Uterus (tissue), 4 donors: ENCODE results near the gene NOP14. TPM values are rescaled to one million over a fixed set of nuclear protein-coding genes. Genes with fewer than 3 reads are reported as not detected.
A peak's percentile ranks its signal among the peaks of the same experiment; 100 is the strongest.

Experiments used
- DNase-seq, 2 donors: peaks; one replicate each; pipeline ENCODE4 v3.0.0-alpha.2; 2019 to 2020
- H3K27ac ChIP-seq, 2 donors: fragments of 200-600 bp; sonication (generic); 1 replicate in 1 of 2; 2 replicates in 1 of 2; pipeline ENCODE4 v1.5.1; 2016 to 2018
- H3K27me3 ChIP-seq, 2 donors: fragments of 200-600 bp; sonication (generic); one replicate each; pipeline ENCODE4 v1.5.1; 2018 to 2019; ENCODE audit warnings: control low read depth in 1 of 2
- H3K36me3 ChIP-seq, 2 donors: fragments of 200-600 bp; sonication (generic); one replicate each; pipeline ENCODE4 v1.5.1; 2019; ENCODE audit warnings: control low read depth in 1 of 2
- H3K4me1 ChIP-seq, 2 donors: fragments of 200-600 bp; sonication (generic); one replicate each; pipeline ENCODE4 v1.5.1; 2018 to 2019; ENCODE audit warnings: control low read depth in 1 of 2
- H3K4me3 ChIP-seq, 2 donors: fragments of 200-600 bp; sonication (generic); 1 replicate in 1 of 2; 2 replicates in 1 of 2; pipeline ENCODE4 v1.5.1; 2018 to 2019; ENCODE audit warnings: mild to moderate bottlenecking in 1 of 2
- H3K9me3 ChIP-seq, 2 donors: fragments of 200-600 bp; sonication (generic); one replicate each; pipeline ENCODE4 v1.5.1; 2019; ENCODE audit warnings: control low read depth in 1 of 2
- POLR2A ChIP-seq, 2 donors: fragments of 450-650 bp; IDR thresholded peaks; one replicate each; pipeline ENCODE4 v1.6.1; 2016; ENCODE audit warnings: antibody characterized with exemption in 2 of 2, mild to moderate bottlenecking in 1 of 2, moderate library complexity in 1 of 2
- intact Hi-C: fragments of 100-400 bp; cut with DNase I; formaldehyde crosslinking; loops from one replicate; pipeline ENCODE4 v1.15.1; 2023; ENCODE audit warnings: low total_unique reads
- total RNA-seq, 4 donors: library from RNA; depleted of rRNA in 3 of 4; stranded (reverse); fragments of >200 nt in 3 of 4; gene quantifications; one replicate each; pipeline versions ENCODE4 v1.1.0 to v1.2.4, GENCODE V29; 2014 to 2023
- TF ChIP-seq, protein P1 (sequence below), 4 experiments: fragments of 200-600 bp in 2 of 4; fragments of 450-650 bp in 2 of 4; sonication (generic) in 2 of 4; IDR thresholded peaks; one replicate each; pipeline ENCODE4 v1.5.1; 2016 to 2019; ENCODE audit warnings: antibody characterized with exemption in 4 of 4, mild to moderate bottlenecking in 2 of 4, moderate library complexity in 1 of 4
- donor health status: DM: yes; HTN: yes; CAD: no.

The NOP14 gene
- total RNA-seq, 4 donors from 2014 or later: 2.0 to 22.5 (median 13.0) TPM

DNA sequence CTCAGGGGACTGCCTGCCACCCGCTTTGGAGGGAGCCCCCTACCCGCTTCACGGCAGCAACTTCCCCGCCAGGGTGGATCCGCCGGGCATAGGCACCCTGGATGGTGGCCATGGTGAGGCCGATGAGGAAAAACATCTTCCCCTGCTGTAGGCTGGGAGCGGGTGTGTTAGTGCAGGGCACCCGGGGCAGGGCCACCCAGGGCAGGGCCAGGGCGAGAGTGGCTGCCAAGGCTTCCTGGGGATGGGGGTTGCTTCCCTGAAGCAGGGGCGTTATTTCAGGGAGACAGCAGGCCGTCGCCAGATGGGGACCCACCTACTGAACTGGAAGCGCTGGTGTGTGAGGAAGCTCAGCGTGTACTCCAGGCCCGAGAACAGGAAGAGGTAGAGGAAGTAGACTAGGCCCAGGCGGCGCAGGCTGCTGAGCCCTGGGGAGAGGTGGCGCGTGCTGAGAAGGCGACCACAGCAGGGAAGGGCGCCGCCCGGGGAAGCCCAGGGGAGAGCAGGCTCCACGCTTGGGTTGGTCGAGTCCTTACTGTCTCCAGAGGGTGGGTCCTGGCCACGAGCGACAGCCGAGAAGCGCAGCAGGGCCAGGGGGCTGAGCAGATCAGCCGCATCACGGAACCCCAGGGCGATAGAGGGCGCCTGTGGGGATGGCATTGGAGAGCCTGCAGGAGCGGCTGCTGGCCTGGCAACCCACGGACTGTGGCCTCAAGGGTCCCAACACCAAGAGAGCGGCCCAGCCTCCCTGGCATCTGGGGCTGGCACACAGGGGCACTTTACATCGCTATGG, 31.5 kb downstream of the NOP14 start:
- H3K4me1 ChIP-seq: peaks cover 0 to 10% of the 10 kb centered on the region in 2 donors
- TF ChIP-seq, protein P1, sequence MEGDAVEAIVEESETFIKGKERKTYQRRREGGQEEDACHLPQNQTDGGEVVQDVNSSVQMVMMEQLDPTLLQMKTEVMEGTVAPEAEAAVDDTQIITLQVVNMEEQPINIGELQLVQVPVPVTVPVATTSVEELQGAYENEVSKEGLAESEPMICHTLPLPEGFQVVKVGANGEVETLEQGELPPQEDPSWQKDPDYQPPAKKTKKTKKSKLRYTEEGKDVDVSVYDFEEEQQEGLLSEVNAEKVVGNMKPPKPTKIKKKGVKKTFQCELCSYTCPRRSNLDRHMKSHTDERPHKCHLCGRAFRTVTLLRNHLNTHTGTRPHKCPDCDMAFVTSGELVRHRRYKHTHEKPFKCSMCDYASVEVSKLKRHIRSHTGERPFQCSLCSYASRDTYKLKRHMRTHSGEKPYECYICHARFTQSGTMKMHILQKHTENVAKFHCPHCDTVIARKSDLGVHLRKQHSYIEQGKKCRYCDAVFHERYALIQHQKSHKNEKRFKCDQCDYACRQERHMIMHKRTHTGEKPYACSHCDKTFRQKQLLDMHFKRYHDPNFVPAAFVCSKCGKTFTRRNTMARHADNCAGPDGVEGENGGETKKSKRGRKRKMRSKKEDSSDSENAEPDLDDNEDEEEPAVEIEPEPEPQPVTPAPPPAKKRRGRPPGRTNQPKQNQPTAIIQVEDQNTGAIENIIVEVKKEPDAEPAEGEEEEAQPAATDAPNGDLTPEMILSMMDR (IDR thresholded peaks at IDR 0.05): no peak
- no peak for TF ChIP-seq POLR2A (IDR thresholded peaks at IDR 0.05)
- H3K36me3 ChIP-seq: no peaks in the 10 kb centered on the region
- no peaks in the 10 kb centered on the region for H3K27me3 ChIP-seq
- H3K4me3 ChIP-seq: no peak overlapping the region
- no peaks in the 10 kb centered on the region for H3K9me3 ChIP-seq
- intact Hi-C loops: no loop called here
- H3K27ac ChIP-seq: peak overlapping the region in 1 of 2 donors; percentile 9
- peak; percentile 25 for DNase-seq

DNA sequence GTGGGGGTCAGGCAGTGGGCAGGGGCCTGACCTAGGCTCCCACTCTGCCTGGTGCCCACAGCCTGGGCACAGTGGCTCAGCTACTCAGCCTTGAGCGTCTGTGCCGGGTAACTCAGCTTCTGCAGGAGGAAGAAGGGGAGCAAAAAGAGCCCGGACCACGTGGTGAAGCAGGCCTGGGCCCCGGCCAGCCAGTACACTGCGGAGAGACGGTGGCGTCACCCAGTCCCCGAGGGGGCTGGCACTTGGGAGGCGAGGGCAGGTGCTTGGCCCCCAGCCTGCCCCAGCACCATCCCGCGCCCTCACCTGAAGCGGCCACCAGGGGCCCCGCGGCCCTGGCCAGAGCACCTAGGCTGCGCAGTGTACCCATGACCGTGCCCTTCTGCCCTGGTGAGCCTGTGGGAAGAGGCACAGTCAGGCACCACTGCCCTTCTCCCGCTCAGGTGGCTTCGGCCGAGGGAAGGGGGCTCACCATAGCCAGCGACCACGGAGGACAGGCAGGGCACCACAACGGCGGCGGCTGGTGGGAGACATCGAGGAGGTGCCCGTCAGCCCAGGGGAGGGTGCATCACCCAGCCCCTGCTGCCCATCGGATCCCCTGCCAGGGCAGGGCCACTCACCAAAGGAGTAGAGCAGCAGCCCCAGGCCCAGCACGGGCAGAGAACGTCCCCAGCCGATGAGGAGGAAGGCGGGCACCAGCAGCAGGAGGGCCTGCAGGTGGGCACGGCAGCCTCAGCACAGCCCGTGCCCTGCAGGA, 32.3 kb downstream of the NOP14 start:
- intact Hi-C loops: no loop called here
- no peak for TF ChIP-seq POLR2A (IDR thresholded peaks at IDR 0.05)
- TF ChIP-seq, protein P1 (IDR thresholded peaks at IDR 0.05): no peak
- Histone ChIP-seq H3K36me3 (no peaks in the 10 kb centered on the region), H3K27me3 (no peaks in the 10 kb centered on the region), H3K4me3 (no peak overlapping the region), H3K9me3 (no peaks in the 10 kb centered on the region), H3K4me1 (peaks cover 0 to 10% of the 10 kb centered on the region in 2 donors), H3K27ac (peak overlapping the region in 1 of 2 donors; percentile 34)
- DNase-seq: peak; percentile 22 to 27

DNA sequence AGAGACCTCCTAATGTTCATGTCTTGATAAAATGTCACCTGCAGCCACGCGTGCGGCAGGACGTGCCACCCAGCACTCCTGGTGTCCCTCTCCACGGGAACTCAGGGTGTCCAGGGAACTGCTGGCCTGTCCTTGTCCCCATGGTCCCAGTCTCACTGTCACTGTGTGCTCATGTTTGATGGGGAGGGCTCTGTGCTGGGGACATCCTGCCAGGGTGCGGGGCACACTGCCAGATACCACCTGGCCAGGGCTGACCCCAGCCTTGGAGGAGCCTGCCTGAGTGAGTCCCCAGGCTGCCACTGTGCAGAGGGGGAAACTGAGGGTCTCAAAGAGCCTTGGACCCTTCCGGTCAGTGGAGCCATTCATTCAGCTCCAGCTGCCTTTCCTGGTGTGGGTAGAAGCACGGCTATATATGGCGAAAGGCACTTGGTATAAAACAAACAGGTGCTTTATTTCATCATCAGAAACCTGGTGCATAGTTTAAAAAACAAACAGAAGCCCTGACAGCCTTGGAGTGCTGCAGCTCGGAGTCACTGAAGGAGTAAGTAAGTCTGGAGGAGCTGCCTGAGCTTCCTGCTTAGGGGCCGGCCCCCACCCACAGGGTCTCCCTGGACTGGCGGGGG, 33.0 kb downstream of the NOP14 start:
- TF ChIP-seq POLR2A (IDR thresholded peaks at IDR 0.05): no peak
- TF ChIP-seq, protein P1 (IDR thresholded peaks at IDR 0.05): no peak
- H3K4me3 ChIP-seq: no peak overlapping the region
- H3K27ac ChIP-seq: no peak overlapping the region
- DNase-seq: peak; percentile 18 to 20
- H3K27me3 ChIP-seq: no peaks in the 10 kb centered on the region
- intact Hi-C loops: no loop called here
- H3K4me1 ChIP-seq: peaks cover 0 to 10% of the 10 kb centered on the region in 2 donors
- no peaks in the 10 kb centered on the region for H3K36me3 ChIP-seq
- no peaks in the 10 kb centered on the region for H3K9me3 ChIP-seq

DNA sequence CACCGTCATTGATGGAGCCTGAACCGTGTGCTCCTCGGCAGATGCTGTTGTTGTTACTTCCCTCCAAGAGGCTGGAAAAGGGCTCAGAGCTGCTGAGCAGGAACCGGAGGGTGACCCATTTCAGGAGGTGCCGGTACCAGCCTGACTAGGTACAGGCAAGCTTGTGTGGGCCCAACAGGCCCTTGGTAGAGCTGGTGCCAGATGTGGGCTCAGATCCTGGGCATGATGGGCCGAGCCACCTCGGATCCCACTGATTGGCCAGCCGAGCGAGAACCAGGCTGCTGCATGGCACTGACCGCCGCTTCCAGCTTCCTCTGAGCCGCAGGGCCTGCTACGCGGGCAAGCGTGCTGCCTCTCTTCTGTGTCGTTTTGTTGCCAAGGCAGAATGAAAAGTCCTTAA, 33.7 kb downstream of the NOP14 start:
- Histone ChIP-seq H3K9me3 (no peaks in the 10 kb centered on the region), H3K27me3 (no peaks in the 10 kb centered on the region), H3K27ac (no peak overlapping the region), H3K4me1 (peaks cover 0 to 10% of the 10 kb centered on the region in 2 donors), H3K4me3 (no peak overlapping the region), H3K36me3 (no peaks in the 10 kb centered on the region)
- peak; percentile 13 to 16 for DNase-seq
- TF ChIP-seq, protein P1 (IDR thresholded peaks at IDR 0.05): no peak
- no peak for TF ChIP-seq POLR2A (IDR thresholded peaks at IDR 0.05)
- intact Hi-C loops: no loop called here
